Vagina (tissue), 2 donors: ENCODE measurements around the gene PANK1.

Source experiments
- CTCF ChIP-seq, 3 experiments: fragments of 450-650 bp in 2 of 3; fragments of 200-600 bp in 1 of 3; sonication (generic) in 1 of 3; IDR thresholded peaks; one replicate each; pipeline ENCODE4 v1.5.1; 2017 to 2019; ENCODE audit warnings: antibody characterized with exemption in 3 of 3, mild to moderate bottlenecking in 2 of 3, moderate library complexity in 2 of 3
- POLR2A ChIP-seq, 2 donors: fragments of 450-650 bp; IDR thresholded peaks; one replicate each; pipeline ENCODE4 v1.6.1; 2017; ENCODE audit warnings: antibody characterized with exemption in 2 of 2, mild to moderate bottlenecking in 2 of 2, moderate library complexity in 2 of 2
- POLR2AphosphoS5 ChIP-seq, 2 donors: sonication (generic); formaldehyde crosslinking; IDR thresholded peaks; one replicate each; pipeline ENCODE4 v1.9.0; 2017; ENCODE audit warnings: antibody characterized with exemption in 2 of 2, mild to moderate bottlenecking in 2 of 2, low read depth in 1 of 2; ENCODE audit not compliant: insufficient read depth in 1 of 2

DNA sequence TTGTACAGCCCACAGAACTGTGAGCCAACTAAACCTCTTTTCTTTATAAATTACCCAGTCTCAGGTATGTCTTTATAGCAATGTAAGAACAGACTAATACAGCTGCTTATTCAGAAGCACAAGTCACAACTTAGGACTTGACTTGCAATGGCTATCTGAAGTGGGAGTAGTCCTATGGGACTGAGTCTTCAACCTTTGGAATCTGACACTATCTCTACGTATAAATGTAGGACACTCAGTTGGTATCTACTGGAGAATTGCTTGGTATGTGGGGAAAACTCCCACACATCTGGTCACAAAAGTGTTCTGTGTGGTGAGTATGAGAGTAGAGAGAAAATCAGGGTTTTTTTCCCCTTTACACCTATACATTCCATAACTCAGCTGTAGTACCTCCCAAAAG lies 12.3 kb upstream of the PANK1 start:
- no peak for TF ChIP-seq POLR2A (IDR thresholded peaks at IDR 0.05)
- no peak for TF ChIP-seq CTCF (IDR thresholded peaks at IDR 0.05)
- TF ChIP-seq POLR2AphosphoS5 (IDR thresholded peaks at IDR 0.05; ENCODE audit: insufficient read depth in 1 of 2, low read depth in 1 of 2), result no peak
